Peyer's patch (tissue), 4 donors: Measurements from ENCODE around the gene PHF2. TPM values are rescaled to one million over a fixed set of nuclear protein-coding genes. Genes with fewer than 3 reads are reported as not detected.

ENCODE experiments used
- DNase-seq, 3 donors: peaks; one replicate each; pipeline ENCODE4 v3.0.0-alpha.2; 2017 to 2019
- H3K27ac ChIP-seq, 4 donors: fragments of 200-600 bp; sonication (generic); one replicate each; pipeline ENCODE4 v1.5.1; 2016 to 2019
- H3K27me3 ChIP-seq, 2 donors: fragments of 200-600 bp; sonication (generic); one replicate each; pipeline ENCODE4 v1.5.1; 2019
- H3K36me3 ChIP-seq, 3 donors: fragments of 200-600 bp; sonication (generic); one replicate each; pipeline ENCODE4 v1.5.1; 2016 to 2019
- H3K4me1 ChIP-seq, 4 donors: fragments of 200-600 bp; sonication (generic); one replicate each; pipeline ENCODE4 v1.5.1; 2016 to 2019
- H3K4me3 ChIP-seq, 4 donors: fragments of 200-600 bp; sonication (generic); 1 replicate in 3 of 4; 2 replicates in 1 of 4; pipeline ENCODE4 v1.5.1; 2016 to 2019; ENCODE audit warnings: mild to moderate bottlenecking in 1 of 4
- H3K9me3 ChIP-seq, 4 donors: fragments of 200-600 bp; sonication (generic); one replicate each; pipeline ENCODE4 v1.5.1; 2016 to 2019; ENCODE audit warnings: mild to moderate bottlenecking in 1 of 4
- CTCF ChIP-seq, 6 experiments: fragments of 450-650 bp in 4 of 6; fragments of 200-600 bp in 2 of 6; sonication (generic) in 1 of 6; IDR thresholded peaks; one replicate each; pipeline ENCODE4 v1.5.1; 2017 to 2019; ENCODE audit warnings: antibody characterized with exemption in 6 of 6, mild to moderate bottlenecking in 3 of 6, moderate library complexity in 1 of 6
- POLR2A ChIP-seq, 2 donors: fragments of 450-650 bp; IDR thresholded peaks; one replicate each; pipeline ENCODE4 v1.5.1; 2017; ENCODE audit warnings: antibody characterized with exemption in 2 of 2, mild to moderate bottlenecking in 2 of 2, moderate library complexity in 2 of 2
- total RNA-seq, 4 donors: library from RNA; depleted of rRNA; stranded (reverse); fragments of >200 nt; gene quantifications; one replicate each; pipeline ENCODE4 v1.1.0, GENCODE V29; 2016

The PHF2 gene
- total RNA-seq, 4 donors from 2014 or later, result 12.3 to 26.4 (median 19.5) TPM

GRCh38 chr9:93642961-93643360 lies 66.6 kb downstream of the PHF2 start:
- Histone ChIP-seq H3K4me3 (no peak overlapping the region), H3K9me3 (peaks cover 0 to 6% (median 0%) of the 10 kb centered on the region in 4 donors), H3K27me3 (no peaks in the 10 kb centered on the region), H3K27ac (no peak overlapping the region), H3K36me3 (peaks cover 0 to 76% (median 0%) of the 10 kb centered on the region in 3 donors), H3K4me1 (no peaks in the 10 kb centered on the region)
- peak in 1 of 3 donors; percentile 23 for DNase-seq
- no peak for TF ChIP-seq POLR2A (IDR thresholded peaks at IDR 0.05)
- TF ChIP-seq CTCF (IDR thresholded peaks at IDR 0.05), result no peak

- Histone ChIP-seq H3K27ac (no peak overlapping the region), H3K27me3 (no peaks in the 10 kb centered on the region), H3K4me3 (no peak overlapping the region), H3K36me3 (peaks cover 0 to 69% (median 0%) of the 10 kb centered on the region in 3 donors), H3K4me1 (no peaks in the 10 kb centered on the region), H3K9me3 (no peaks in the 10 kb centered on the region)
- TF ChIP-seq POLR2A (IDR thresholded peaks at IDR 0.05) (no peak), CTCF (IDR thresholded peaks at IDR 0.05) (no peak)
- DNase-seq, result peak in 2 of 3 donors; percentile 23 to 24
Measured at GRCh38 chr9:93644397-93645088, 68.2 kb downstream of the PHF2 start.

- no peak overlapping the region for H3K4me3 ChIP-seq
- H3K9me3 ChIP-seq, result no peaks in the 10 kb centered on the region
- DNase-seq, result peak in 2 of 3 donors; percentile 27 to 34
- H3K36me3 ChIP-seq, result peaks cover 0 to 69% (median 0%) of the 10 kb centered on the region in 3 donors
- no peaks in the 10 kb centered on the region for H3K4me1 ChIP-seq
- H3K27ac ChIP-seq, result no peak overlapping the region
- TF ChIP-seq POLR2A (IDR thresholded peaks at IDR 0.05) (no peak), CTCF (IDR thresholded peaks at IDR 0.05) (no peak)
- no peaks in the 10 kb centered on the region for H3K27me3 ChIP-seq
Measured at GRCh38 chr9:93645149-93645889, 68.9 kb downstream of the PHF2 start.

- no peaks in the 10 kb centered on the region for H3K9me3 ChIP-seq
- no peaks in the 10 kb centered on the region for H3K4me1 ChIP-seq
- H3K4me3 ChIP-seq, result no peak overlapping the region
- no peak overlapping the region for H3K27ac ChIP-seq
- peak in 2 of 3 donors; percentile 19 to 21 for DNase-seq
- H3K27me3 ChIP-seq, result no peaks in the 10 kb centered on the region
- H3K36me3 ChIP-seq, result peaks cover 0 to 69% (median 0%) of the 10 kb centered on the region in 3 donors
- TF ChIP-seq POLR2A (IDR thresholded peaks at IDR 0.05) (no peak), CTCF (IDR thresholded peaks at IDR 0.05) (no peak)
Measured at GRCh38 chr9:93645921-93646639, 69.7 kb downstream of the PHF2 start.

- DNase-seq, result peak in 2 of 3 donors; percentile 34 to 40
- Histone ChIP-seq H3K27ac (no peak overlapping the region), H3K9me3 (no peaks in the 10 kb centered on the region), H3K4me3 (no peak overlapping the region), H3K36me3 (peaks cover 0 to 69% (median 0%) of the 10 kb centered on the region in 3 donors), H3K4me1 (no peaks in the 10 kb centered on the region), H3K27me3 (no peaks in the 10 kb centered on the region)
- TF ChIP-seq POLR2A (IDR thresholded peaks at IDR 0.05) (no peak), CTCF (IDR thresholded peaks at IDR 0.05) (no peak)
Measured at GRCh38 chr9:93646640-93647178, 70.3 kb downstream of the PHF2 start.
